Endothelial cell of umbilical vein (primary cell): ENCODE measurements around the gene DISP2. TPM values are rescaled to one million over a fixed set of nuclear protein-coding genes. Genes with fewer than 3 reads are reported as not detected.

Experiments used
- BruUV-seq: library from RNA; stranded (reverse); fragments of 400-500 nt; replicated peaks from 2 replicates; lab custom pipeline; 2021; lab: Mats Ljungman, UMichigan
- CTCF ChIA-PET: fragments of 300-600, 350-600 bp; sonication (Branson Sonifier 250); formaldehyde crosslinking; loops from one replicate; lab custom pipeline; 2021; ENCODE audit warnings: antibody characterized with exemption, inconsistent platforms; lab: Charles Lee
- POLR2A ChIA-PET: fragments of 300-600, 350-600 bp; sonication (Branson Sonifier 250); formaldehyde crosslinking; loops from one replicate; lab custom pipeline; 2021; ENCODE audit warnings: antibody characterized with exemption, inconsistent platforms; lab: Charles Lee
- DNase-seq: peaks from one replicate; pipeline ENCODE4 v3.0.0-alpha.2; 2011; ENCODE audit warnings: low read depth, low spot score
- FAIRE-seq: peaks from 2 replicates; lab custom pipeline; 2011; peaks lifted over from hg19 to GRCh38; lab: Jason Lieb, UNC
- H2AFZ ChIP-seq: 2 replicates; pipeline ENCODE4 v1.6.0; 2012; ENCODE audit warnings: low read depth, low read length, control low read depth, inconsistent platforms
- H3K27ac ChIP-seq: 2 replicates; pipeline ENCODE4 v1.5.1; 2011; ENCODE audit warnings: low read depth, mild to moderate bottlenecking, control low read depth, low read length, moderate library complexity; ENCODE audit not compliant: insufficient read depth
- H3K27me3 ChIP-seq, 2 experiments: 2 replicates each; pipeline versions ENCODE4 v1.6.0 to v1.6.1; 2011; ENCODE audit warnings: low read length in 2 of 2, mixed read lengths in 1 of 2; ENCODE audit not compliant: control insufficient read depth in 2 of 2, insufficient read depth in 2 of 2
- H3K36me3 ChIP-seq, 2 experiments: 2 replicates in 1 of 2; 3 replicates in 1 of 2; pipeline ENCODE4 v1.5.1; 2011; ENCODE audit warnings: low read length in 2 of 2, mild to moderate bottlenecking in 1 of 2, moderate library complexity in 1 of 2; ENCODE audit not compliant: control insufficient read depth in 2 of 2, insufficient read depth in 2 of 2; ENCODE audit errors: extremely low read depth in 1 of 2
- H3K4me1 ChIP-seq: 3 replicates; pipeline ENCODE4 v1.5.1; 2011; ENCODE audit warnings: mild to moderate bottlenecking, low read length; ENCODE audit not compliant: control insufficient read depth, insufficient read depth; ENCODE audit errors: extremely low read depth
- H3K4me2 ChIP-seq: 2 replicates; pipeline ENCODE4 v1.6.1; 2011; ENCODE audit warnings: low read length, control low read depth, mixed read lengths; ENCODE audit not compliant: insufficient read depth
- H3K4me3 ChIP-seq, 3 experiments: fragments of 200-600 bp in 1 of 3; sonication (generic), shearing (Covaris generic) in 1 of 3; replicated peaks in 1 of 3; 2 replicates each; pipeline ENCODE4 v1.5.1; 2011 to 2016; ENCODE audit warnings: control low read depth in 3 of 3, low read length in 3 of 3, mild to moderate bottlenecking in 2 of 3, inconsistent platforms in 1 of 3, low read depth in 1 of 3, moderate library complexity in 1 of 3; ENCODE audit not compliant: insufficient read depth in 1 of 3
- H3K79me2 ChIP-seq: 2 replicates; pipeline ENCODE4 v1.6.0; 2012; ENCODE audit warnings: low read length, inconsistent platforms; ENCODE audit not compliant: control insufficient read depth, insufficient read depth
- H3K9ac ChIP-seq: replicated peaks from 2 replicates; pipeline ENCODE3; 2011; ENCODE audit warnings: low read length, control low read depth; ENCODE audit not compliant: insufficient read depth; ENCODE audit errors: extremely low read depth
- H3K9me1 ChIP-seq: replicated peaks from 3 replicates; pipeline ENCODE4 v1.6.0; 2011; ENCODE audit warnings: mild to moderate bottlenecking, low read length; ENCODE audit not compliant: control insufficient read depth, insufficient read depth; ENCODE audit errors: extremely low read depth
- H3K9me3 ChIP-seq: replicated peaks from 2 replicates; pipeline ENCODE4 v1.5.1; 2012; ENCODE audit warnings: low read length, inconsistent platforms; ENCODE audit not compliant: control insufficient read depth, insufficient read depth
- H4K20me1 ChIP-seq: replicated peaks from 2 replicates; pipeline ENCODE3; 2011; ENCODE audit warnings: mild to moderate bottlenecking, low read length; ENCODE audit not compliant: control insufficient read depth, insufficient read depth; ENCODE audit errors: extremely low read depth
- EZH2 ChIP-seq: IDR thresholded peaks from 2 replicates; pipeline ENCODE4 v1.6.1; 2012; ENCODE audit warnings: borderline replicate concordance, low read depth, mild to moderate bottlenecking, moderate library complexity, low read length, inconsistent platforms; ENCODE audit not compliant: severe bottlenecking
- FOS ChIP-seq: IDR thresholded peaks from 2 replicates; pipeline ENCODE4 v1.6.1; 2011; ENCODE audit warnings: mild to moderate bottlenecking, low read length, moderate library complexity, borderline replicate concordance; ENCODE audit not compliant: insufficient read depth
- GATA2 ChIP-seq: IDR thresholded peaks from 2 replicates; pipeline ENCODE4 v1.7.0; 2011; ENCODE audit warnings: low read depth, mild to moderate bottlenecking, moderate library complexity, mixed read lengths, low read length; ENCODE audit not compliant: insufficient read length, insufficient read depth
- JUN ChIP-seq: IDR thresholded peaks from 2 replicates; pipeline ENCODE4 v1.6.1; 2011; ENCODE audit warnings: borderline replicate concordance, low read depth; ENCODE audit not compliant: insufficient read length, insufficient read depth
- MAX ChIP-seq: IDR thresholded peaks from 2 replicates; pipeline ENCODE4 v1.6.1; 2011; ENCODE audit not compliant: insufficient read depth, insufficient read length
- MYC ChIP-seq: IDR thresholded peaks from one replicate; pipeline ENCODE4 v1.6.1; 2011; ENCODE audit warnings: mild to moderate bottlenecking, low read depth, low read length
- POLR2A ChIP-seq: IDR thresholded peaks from 2 replicates; pipeline ENCODE4 v1.6.1; 2012; ENCODE audit warnings: low read depth, mild to moderate bottlenecking, control low read depth, low read length
- POLR2AphosphoS5 ChIP-seq: IDR thresholded peaks from 2 replicates; pipeline ENCODE4 v1.6.1; 2012; ENCODE audit warnings: low read depth, mild to moderate bottlenecking, control low read depth, low read length, moderate library complexity; ENCODE audit not compliant: insufficient read depth
- dilution Hi-C: fragments of 300-500 bp; cut with MboI; formaldehyde crosslinking; loops from one replicate; pipeline ENCODE4 v1.15.0; 2019; ENCODE audit warnings: low sequenced_read_pairs; ENCODE audit not compliant: extremely low pct_ligation_motif_present
- intact Hi-C: fragments of 100-400 bp; cut with micrococcal nuclease; formaldehyde crosslinking; loops from one replicate; pipeline ENCODE4 v1.10.0; 2022
- polyA plus RNA-seq, 4 experiments: library from polyadenylated mRNA; depleted of rRNA in 3 of 4; stranded (reverse) in 3 of 4; unstranded in 1 of 4; fragments of >200 nt; gene quantifications; 2 replicates each; pipeline versions ENCODE4 v1.2.1 to v1.2.3, GENCODE V29; 2011 to 2012; ENCODE audit warnings: missing spikeins in 1 of 4
- total RNA-seq: library from RNA; stranded (reverse); gene quantifications from 2 replicates; pipeline ENCODE4 v1.2.3, GENCODE V29; 2021
- TF ChIP-seq, protein P1 (sequence below), 2 donors: IDR thresholded peaks; 1 replicate in 1 of 2; 2 replicates in 1 of 2; pipeline ENCODE4 v1.5.1; 2011; ENCODE audit warnings: low read length in 2 of 2, mild to moderate bottlenecking in 2 of 2, moderate library complexity in 2 of 2, control low read depth in 1 of 2, inconsistent platforms in 1 of 2, low read depth in 1 of 2; ENCODE audit not compliant: insufficient read depth in 1 of 2; ENCODE audit errors: extremely low read depth in 1 of 2

Gene DISP2
- total and polyA plus RNA-seq, 2 donors (not counting 3 experiments of a cell fraction or from before 2014, with no cell fraction given) = 0.10 to 1.2 TPM

DNA sequence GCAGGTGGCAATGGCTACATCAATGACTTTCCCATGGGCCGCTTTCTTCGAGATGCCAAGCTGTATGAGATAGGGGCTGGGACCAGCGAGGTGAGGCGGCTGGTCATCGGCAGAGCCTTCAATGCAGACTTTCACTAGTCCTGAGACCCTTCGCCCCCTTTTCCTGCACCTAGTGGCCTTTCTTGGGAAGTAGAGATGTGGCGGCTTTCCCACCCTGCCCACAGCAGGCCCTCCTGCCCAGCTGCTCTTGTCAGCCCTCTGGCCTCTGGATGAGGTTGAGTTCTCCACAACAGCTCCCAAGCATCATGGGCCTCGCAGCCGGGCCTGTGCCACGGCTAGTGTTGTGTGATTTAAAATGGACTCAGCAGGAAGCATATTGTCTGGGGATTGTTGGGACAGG is 60.1 kb downstream of the DISP2 start:
- Histone ChIP-seq H3K9me3 (no peaks in the 10 kb centered on the region), H3K27me3 (no peaks in the 10 kb centered on the region), H3K9ac (no peak overlapping the region), H2AFZ (no peak overlapping the region), H3K27ac (no peak overlapping the region), H3K4me3 (no peak overlapping the region), H3K4me2 (no peak overlapping the region), H3K79me2 (no peaks in the 10 kb centered on the region), H3K9me1 (no peaks in the 10 kb centered on the region), H3K36me3 (peaks cover 12 to 25% of the 10 kb centered on the region in 2 experiments), H4K20me1 (no peaks in the 10 kb centered on the region), H3K4me1 (no peaks in the 10 kb centered on the region)
- no TSS peak for BruUV-seq
- FAIRE-seq = no peak
- intact Hi-C loops (no loop called here), dilution Hi-C loops (no loop called here)
- TF ChIP-seq MYC = no peak
- no peak for TF ChIP-seq GATA2
- TF ChIP-seq POLR2AphosphoS5 = no peak
- TF ChIP-seq MAX = no peak
- no peak for TF ChIP-seq FOS
- TF ChIP-seq POLR2A = no peak
- TF ChIP-seq, protein P1, sequence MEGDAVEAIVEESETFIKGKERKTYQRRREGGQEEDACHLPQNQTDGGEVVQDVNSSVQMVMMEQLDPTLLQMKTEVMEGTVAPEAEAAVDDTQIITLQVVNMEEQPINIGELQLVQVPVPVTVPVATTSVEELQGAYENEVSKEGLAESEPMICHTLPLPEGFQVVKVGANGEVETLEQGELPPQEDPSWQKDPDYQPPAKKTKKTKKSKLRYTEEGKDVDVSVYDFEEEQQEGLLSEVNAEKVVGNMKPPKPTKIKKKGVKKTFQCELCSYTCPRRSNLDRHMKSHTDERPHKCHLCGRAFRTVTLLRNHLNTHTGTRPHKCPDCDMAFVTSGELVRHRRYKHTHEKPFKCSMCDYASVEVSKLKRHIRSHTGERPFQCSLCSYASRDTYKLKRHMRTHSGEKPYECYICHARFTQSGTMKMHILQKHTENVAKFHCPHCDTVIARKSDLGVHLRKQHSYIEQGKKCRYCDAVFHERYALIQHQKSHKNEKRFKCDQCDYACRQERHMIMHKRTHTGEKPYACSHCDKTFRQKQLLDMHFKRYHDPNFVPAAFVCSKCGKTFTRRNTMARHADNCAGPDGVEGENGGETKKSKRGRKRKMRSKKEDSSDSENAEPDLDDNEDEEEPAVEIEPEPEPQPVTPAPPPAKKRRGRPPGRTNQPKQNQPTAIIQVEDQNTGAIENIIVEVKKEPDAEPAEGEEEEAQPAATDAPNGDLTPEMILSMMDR (IDR thresholded peaks at IDR 0.05; ENCODE audit: extremely low read depth in 1 of 2, insufficient read depth in 1 of 2, low read depth in 1 of 2, low read length in 2 of 2) = no peak
- no peak for TF ChIP-seq EZH2
- no peak for TF ChIP-seq JUN
- DNase-seq = no peak
- POLR2A ChIA-PET = no interaction called here
- CTCF ChIA-PET = interaction anchor here (1.5 to 1.7 kb wide), 2 partner anchors 53 to 74 kb away, joined by 3 to 5 read pairs; no protein-coding TSS in a partner anchor
